GM23338 (cell line): ENCODE data around the gene TNPO1. TPM values are rescaled to one million over a fixed set of nuclear protein-coding genes. Genes with fewer than 3 reads are reported as not detected.

Source experiments
- ATAC-seq: fragments of 200-7000 bp; cut with Tn5 transposase; 3 replicates; pipeline ENCODE4 v1.9.1; 2020
- DNase-seq: peaks from one replicate; pipeline ENCODE4 v3.0.0-alpha.2; 2015; ENCODE audit warnings: low spot score
- H2AFZ ChIP-seq: fragments of 200-600 bp; sonication (generic); 2 replicates; pipeline ENCODE4 v1.8.0; 2016; ENCODE audit warnings: antibody characterized with exemption, mild to moderate bottlenecking, moderate library complexity
- H3F3A ChIP-seq: fragments of 200-600 bp; sonication (generic); replicated peaks from 2 replicates; pipeline ENCODE4 v1.8.0; 2017; ENCODE audit warnings: antibody characterized with exemption, mixed run types, low read depth
- H3K27ac ChIP-seq: fragments of 200-600 bp; sonication (generic); 2 replicates; pipeline ENCODE4 v1.6.1; 2016; ENCODE audit warnings: low read depth
- H3K27me3 ChIP-seq: fragments of 200-600 bp; sonication (generic); 2 replicates; pipeline ENCODE4 v1.8.0; 2016; ENCODE audit warnings: mild to moderate bottlenecking, mixed run types, moderate library complexity; ENCODE audit not compliant: insufficient read depth
- H3K36me3 ChIP-seq: fragments of 200-600 bp; sonication (generic); 2 replicates; pipeline ENCODE4 v1.8.0; 2016; ENCODE audit warnings: mild to moderate bottlenecking; ENCODE audit not compliant: insufficient read depth
- H3K4me1 ChIP-seq: fragments of 200-600 bp; sonication (generic); 2 replicates; pipeline ENCODE4 v1.8.0; 2016; ENCODE audit warnings: mild to moderate bottlenecking, moderate library complexity; ENCODE audit not compliant: insufficient read depth
- H3K4me2 ChIP-seq: fragments of 200-600 bp; sonication (generic); 2 replicates; pipeline ENCODE4 v1.7.1; 2017; ENCODE audit warnings: mixed run types
- H3K4me3 ChIP-seq: fragments of 200-600 bp; sonication (generic); 2 replicates; pipeline ENCODE4 v1.6.1; 2016; ENCODE audit warnings: mixed run types
- H3K79me2 ChIP-seq: fragments of 200-600 bp; sonication (generic); replicated peaks from 2 replicates; pipeline ENCODE4 v1.8.0; 2017; ENCODE audit warnings: mild to moderate bottlenecking; ENCODE audit not compliant: insufficient read depth
- H3K9me2 ChIP-seq: fragments of 200-600 bp; sonication (generic); 2 replicates; pipeline ENCODE4 v1.8.0; 2017; ENCODE audit not compliant: insufficient read depth
- H4K20me1 ChIP-seq: fragments of 200-600 bp; sonication (generic); replicated peaks from 2 replicates; pipeline ENCODE4 v1.8.0; 2017; ENCODE audit warnings: mild to moderate bottlenecking; ENCODE audit not compliant: insufficient read depth
- H3K27ac Mint-ChIP-seq: 2 replicates; pipeline ENCODE4 v1.8.0; 2020; ENCODE audit warnings: inconsistent platforms, mild to moderate bottlenecking, moderate library complexity, mixed read lengths
- H3K27me3 Mint-ChIP-seq: 3 replicates; pipeline ENCODE4 v1.8.0; 2022; ENCODE audit warnings: low read depth, mild to moderate bottlenecking, moderate library complexity, mixed read lengths, inconsistent platforms; ENCODE audit not compliant: insufficient read depth, poor library complexity
- H3K36me3 Mint-ChIP-seq: 3 replicates; pipeline ENCODE4 v1.8.0; 2021; ENCODE audit warnings: low read depth, mild to moderate bottlenecking, inconsistent platforms, moderate library complexity, mixed read lengths
- H3K4me1 Mint-ChIP-seq: 3 replicates; pipeline ENCODE4 v1.8.0; 2020; ENCODE audit warnings: mild to moderate bottlenecking, inconsistent platforms, mixed read lengths
- H3K4me3 Mint-ChIP-seq: 3 replicates; pipeline ENCODE4 v1.8.0; 2021; ENCODE audit warnings: moderate library complexity, mild to moderate bottlenecking, inconsistent platforms, mixed read lengths
- H3K9me3 Mint-ChIP-seq: 3 replicates; pipeline ENCODE4 v1.8.0; 2020; ENCODE audit warnings: moderate library complexity, mild to moderate bottlenecking, inconsistent platforms, mixed read lengths
- CREB1 ChIP-seq: fragments of 250-450 bp; sonication (Bioruptor Pico); IDR thresholded peaks from 2 replicates; pipeline ENCODE4 v1.5.0; 2020; ENCODE audit warnings: low read depth, mild to moderate bottlenecking, moderate library complexity
- ETS1 ChIP-seq: IDR thresholded peaks from 2 replicates; pipeline ENCODE4 v1.6.1; 2016; ENCODE audit warnings: antibody characterized with exemption
- EZH2 ChIP-seq: fragments of 200-600 bp; sonication (generic); IDR thresholded peaks from one replicate; pipeline ENCODE4 v1.8.0; 2017; ENCODE audit warnings: antibody characterized with exemption, mild to moderate bottlenecking, low read depth; ENCODE audit not compliant: unreplicated experiment
- EZH2phosphoT487 ChIP-seq: fragments of 200-600 bp; sonication (generic); IDR thresholded peaks from one replicate; pipeline ENCODE4 v1.8.1; 2018; ENCODE audit warnings: antibody characterized with exemption; ENCODE audit not compliant: unreplicated experiment
- JUNB ChIP-seq: IDR thresholded peaks from one replicate; pipeline ENCODE4 v1.6.1; 2016; ENCODE audit warnings: antibody characterized with exemption; ENCODE audit not compliant: unreplicated experiment
- NANOG ChIP-seq: IDR thresholded peaks from 2 replicates; pipeline ENCODE4 v1.6.1; 2016; ENCODE audit warnings: antibody characterized with exemption, borderline replicate concordance
- POLR2AphosphoS5 ChIP-seq: IDR thresholded peaks from 2 replicates; pipeline ENCODE4 v1.6.1; 2016; ENCODE audit warnings: antibody characterized with exemption, low read depth
- REST ChIP-seq: IDR thresholded peaks from one replicate; pipeline ENCODE4 v1.6.1; 2018; ENCODE audit warnings: antibody characterized with exemption; ENCODE audit not compliant: unreplicated experiment
- STAT1 ChIP-seq: IDR thresholded peaks from one replicate; pipeline ENCODE4 v1.6.1; 2016; ENCODE audit warnings: antibody characterized with exemption; ENCODE audit not compliant: unreplicated experiment
- ZNF114 ChIP-seq: fragments of 250-450 bp; sonication (Bioruptor Pico); IDR thresholded peaks from 2 replicates; pipeline ENCODE4 v1.5.0; 2020; ENCODE audit warnings: mild to moderate bottlenecking, moderate library complexity
- ZNF331 ChIP-seq: fragments of 250-450 bp; sonication (Bioruptor Pico); IDR thresholded peaks from 2 replicates; pipeline ENCODE4 v1.5.0; 2020; ENCODE audit warnings: low read depth, mild to moderate bottlenecking, moderate library complexity
- ZNF462 ChIP-seq: fragments of 250-450 bp; sonication (Bioruptor Pico); IDR thresholded peaks from 2 replicates; pipeline ENCODE4 v1.5.0; 2020; ENCODE audit warnings: mild to moderate bottlenecking, moderate library complexity
- polyA plus RNA-seq: library from polyadenylated mRNA; unstranded; fragments of >200 nt; fragmentation: Nextera tagmentation; extraction: Ambion mirVana; gene quantifications from 2 replicates; pipeline ENCODE4 v1.2.1, GENCODE V29; 2016
- total RNA-seq: library from RNA; depleted of rRNA; stranded (reverse); fragments of >200 nt; shearing (Covaris generic); gene quantifications from 2 replicates; pipeline ENCODE4 v1.2.3, GENCODE V29; 2014
- TF ChIP-seq, protein P1 (sequence below), 2 experiments: fragments of 200-600 bp in 1 of 2; sonication (generic) in 1 of 2; conservative IDR thresholded peaks; 2 replicates each; pipeline versions ENCODE4 v1.5.1 to v1.6.1; 2016 to 2017; ENCODE audit warnings: antibody characterized with exemption in 2 of 2, low read depth in 2 of 2, mild to moderate bottlenecking in 2 of 2, moderate library complexity in 1 of 2

The TNPO1 gene
- total and polyA plus RNA-seq, 2 experiments from 2014 or later: 117 to 197 TPM

DNA sequence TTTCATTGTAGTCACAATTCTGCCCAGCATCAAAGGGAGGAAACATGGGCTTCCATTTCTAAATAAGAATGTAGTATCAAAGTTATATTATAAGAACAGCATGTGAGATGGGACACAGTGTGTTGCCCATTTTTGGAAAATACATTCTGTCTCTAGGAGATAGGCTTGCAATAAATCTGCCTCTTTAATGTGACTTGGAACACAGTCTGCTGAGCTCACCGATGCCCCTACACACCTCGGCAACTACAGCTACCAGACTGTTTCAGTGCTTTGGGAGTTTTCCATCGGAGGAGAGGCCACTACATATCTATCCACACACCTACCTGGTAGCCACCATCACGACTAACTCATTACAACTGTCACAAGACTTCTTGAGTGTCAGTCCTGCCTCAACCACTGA lies 120.4 kb downstream of the TNPO1 start:
- H3K36me3 Mint-ChIP-seq: peaks cover 18% of the 10 kb centered on the region; the same call in 2 of the 3 replicates
- Histone ChIP-seq H3K4me3 (no peak overlapping the region), H3K27me3 (no peaks in the 10 kb centered on the region), H3K4me1 (no peaks in the 10 kb centered on the region), H3K27ac (no peak overlapping the region), H3F3A (no peaks in the 10 kb centered on the region), H4K20me1 (no peaks in the 10 kb centered on the region), H3K79me2 (no peaks in the 10 kb centered on the region), H2AFZ (no peak overlapping the region), H3K4me2 (no peak overlapping the region), H3K36me3 (no peaks in the 10 kb centered on the region), H3K9me2 (no peaks in the 10 kb centered on the region)
- H3K27me3 Mint-ChIP-seq: peaks cover 4% of the 10 kb centered on the region
- H3K4me1 Mint-ChIP-seq: no peaks in the 10 kb centered on the region
- H3K27ac Mint-ChIP-seq: no peak overlapping the region
- peaks cover 21% of the 10 kb centered on the region for H3K9me3 Mint-ChIP-seq
- no peak for ATAC-seq
- no peak overlapping the region for H3K4me3 Mint-ChIP-seq
- TF ChIP-seq NANOG (no peak), JUNB (no peak), ETS1 (no peak), ZNF331 (CRISPR knock-in tag) (no peak), ZNF462 (CRISPR knock-in tag) (no peak), EZH2 (no peak), POLR2AphosphoS5 (no peak), REST (no peak), CREB1 (no peak), EZH2phosphoT487 (no peak), STAT1 (no peak), ZNF114 (no peak)
- TF ChIP-seq, protein P1, sequence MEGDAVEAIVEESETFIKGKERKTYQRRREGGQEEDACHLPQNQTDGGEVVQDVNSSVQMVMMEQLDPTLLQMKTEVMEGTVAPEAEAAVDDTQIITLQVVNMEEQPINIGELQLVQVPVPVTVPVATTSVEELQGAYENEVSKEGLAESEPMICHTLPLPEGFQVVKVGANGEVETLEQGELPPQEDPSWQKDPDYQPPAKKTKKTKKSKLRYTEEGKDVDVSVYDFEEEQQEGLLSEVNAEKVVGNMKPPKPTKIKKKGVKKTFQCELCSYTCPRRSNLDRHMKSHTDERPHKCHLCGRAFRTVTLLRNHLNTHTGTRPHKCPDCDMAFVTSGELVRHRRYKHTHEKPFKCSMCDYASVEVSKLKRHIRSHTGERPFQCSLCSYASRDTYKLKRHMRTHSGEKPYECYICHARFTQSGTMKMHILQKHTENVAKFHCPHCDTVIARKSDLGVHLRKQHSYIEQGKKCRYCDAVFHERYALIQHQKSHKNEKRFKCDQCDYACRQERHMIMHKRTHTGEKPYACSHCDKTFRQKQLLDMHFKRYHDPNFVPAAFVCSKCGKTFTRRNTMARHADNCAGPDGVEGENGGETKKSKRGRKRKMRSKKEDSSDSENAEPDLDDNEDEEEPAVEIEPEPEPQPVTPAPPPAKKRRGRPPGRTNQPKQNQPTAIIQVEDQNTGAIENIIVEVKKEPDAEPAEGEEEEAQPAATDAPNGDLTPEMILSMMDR (conservative IDR thresholded peaks at IDR 0.05; ENCODE audit: low read depth in 2 of 2): no peak
- no peak for DNase-seq
